ENCODE measurements around the gene TBPL2.

DNA sequence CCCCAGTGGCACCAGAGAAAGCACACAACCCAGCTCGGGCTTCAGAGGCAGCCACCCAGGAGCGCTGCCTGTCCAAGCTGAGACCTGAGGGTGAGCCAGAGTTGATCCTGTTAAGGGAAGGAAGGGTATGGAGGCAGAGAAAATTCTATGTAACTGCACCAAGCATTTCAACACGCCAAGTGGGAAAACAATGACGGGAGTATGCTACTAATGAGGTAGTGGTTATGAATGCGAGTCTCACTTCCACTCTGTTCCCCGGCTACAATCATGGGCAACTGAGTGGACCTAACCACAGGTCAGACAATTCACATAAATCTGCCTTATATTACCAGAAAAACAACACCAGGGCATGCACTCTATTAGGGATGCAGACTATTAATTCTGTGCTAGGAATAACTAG, 38.7 kb downstream of the TBPL2 start:
- TF ChIP-seq POLR2A (IDR thresholded peaks at IDR 0.05; ENCODE audit: low read length) (no peak), GATA1 (IDR thresholded peaks at IDR 0.05; ENCODE audit: low read depth, low read length) (no peak)
